Pulmonary artery endothelial cell (primary cell): ENCODE measurements around the gene SULT2B1. TPM values are rescaled to one million over a fixed set of nuclear protein-coding genes. Genes with fewer than 3 reads are reported as not detected.
"Not testable (repeated sequence)": the region's sequence is repeated elsewhere in the genome, so short reads cannot be mapped to it uniquely, and the experiment has no call there.

Experiments used
- DNase-seq: peaks from one replicate; pipeline ENCODE4 v3.0.0-alpha.2; 2011; ENCODE audit warnings: low read depth, low spot score
- total RNA-seq: library from RNA; depleted of rRNA; stranded (reverse); fragments of >200 nt; gene quantifications from 2 replicates; pipeline ENCODE4 v1.2.3, GENCODE V29; 2014

SULT2B1 gene
- total RNA-seq, 1 donor from 2014 or later: not detected

DNA sequence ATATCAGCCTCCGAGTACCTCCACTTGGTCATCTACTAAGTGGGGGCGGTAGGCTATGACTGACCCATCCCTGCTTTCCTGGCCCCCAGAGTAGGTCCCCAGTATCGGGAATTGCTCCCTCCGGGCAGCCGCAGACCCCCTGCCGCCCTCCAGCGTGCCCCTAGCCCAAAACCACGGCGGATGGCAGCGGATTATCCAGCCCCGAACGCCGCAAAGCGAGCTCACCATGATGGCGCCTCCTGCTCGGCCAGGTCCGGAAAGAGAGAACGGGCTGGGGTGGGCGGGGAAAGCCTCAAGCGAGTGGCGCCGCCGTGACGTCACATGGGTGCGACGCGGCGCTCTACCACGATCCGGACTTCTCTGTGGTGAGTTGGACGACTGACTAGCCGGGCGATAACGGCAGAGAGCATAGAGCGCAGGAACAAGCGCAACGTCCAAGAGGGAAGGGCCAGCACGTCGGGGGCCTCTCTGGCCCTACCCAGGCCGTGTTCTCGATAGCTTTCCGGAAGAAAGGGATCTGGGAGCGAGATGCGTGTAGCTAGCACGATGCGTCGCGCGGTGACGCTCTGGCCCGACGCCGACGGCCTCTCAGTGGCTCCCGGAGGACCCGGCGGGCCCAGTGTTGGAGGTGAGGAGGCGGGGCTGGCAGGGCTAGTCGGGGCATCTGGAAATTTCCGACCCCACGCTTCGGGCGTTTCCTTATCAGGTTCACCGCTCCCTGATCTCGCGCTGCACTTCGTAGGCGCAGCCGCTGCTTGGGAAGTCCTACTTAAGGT is 67.1 kb downstream of the SULT2B1 start, which contains the start of the genes RPL18 and SPHK2:
Gene RPL18, minus strand, starts transcription at position 263 of the 776 bp plus-strand sequence. Its CDS starts 35 bp downstream, at position 228.
Gene SPHK2, plus strand, starts transcription at position 591 of the 776 bp plus-strand sequence. CDS start 1,009 bp downstream, outside the sequence.
- DNase-seq: peak; percentile 100

DNA sequence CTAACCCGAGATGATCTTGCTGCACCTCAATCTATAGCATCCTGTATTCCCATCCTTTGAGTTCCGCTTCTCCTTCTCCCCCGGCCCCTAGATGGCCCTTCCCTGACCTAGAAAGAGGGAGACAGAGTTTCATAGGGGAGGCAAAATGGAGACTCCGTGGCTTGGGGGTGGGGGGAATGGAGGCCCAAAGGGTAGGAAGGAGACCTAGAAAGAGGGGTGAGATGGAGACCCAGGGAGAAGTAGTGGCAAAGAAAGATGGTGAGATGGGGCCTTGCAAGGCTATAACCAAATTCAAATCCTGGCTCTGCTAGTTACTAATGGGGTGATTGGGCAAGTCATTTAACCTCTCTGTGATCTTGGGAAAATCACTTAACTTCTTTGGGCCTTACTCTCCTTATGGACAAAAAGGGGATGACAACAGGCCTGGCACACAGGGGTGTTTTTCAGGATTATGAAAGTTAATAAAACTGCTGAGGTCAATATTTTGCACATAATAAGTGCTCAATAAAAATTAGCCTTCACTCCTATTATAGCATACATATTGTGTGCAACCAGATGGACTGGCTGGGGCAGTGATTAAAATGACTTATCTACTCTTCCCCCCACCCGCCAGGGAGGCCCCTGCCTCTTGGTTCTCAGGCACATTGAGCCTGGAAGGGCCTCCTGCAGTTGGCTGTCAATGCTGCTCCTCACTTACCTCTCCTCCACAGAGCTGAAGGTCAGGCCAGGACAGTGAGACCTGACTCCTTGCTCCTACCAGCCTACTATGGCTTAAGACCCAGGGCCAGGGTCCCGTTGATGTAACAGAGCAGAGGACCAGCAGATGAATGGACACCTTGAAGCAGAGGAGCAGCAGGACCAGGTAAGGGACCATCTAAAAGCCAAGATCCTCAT is 68.0 kb downstream of the SULT2B1 start:
- DNase-seq: no peak

DNA sequence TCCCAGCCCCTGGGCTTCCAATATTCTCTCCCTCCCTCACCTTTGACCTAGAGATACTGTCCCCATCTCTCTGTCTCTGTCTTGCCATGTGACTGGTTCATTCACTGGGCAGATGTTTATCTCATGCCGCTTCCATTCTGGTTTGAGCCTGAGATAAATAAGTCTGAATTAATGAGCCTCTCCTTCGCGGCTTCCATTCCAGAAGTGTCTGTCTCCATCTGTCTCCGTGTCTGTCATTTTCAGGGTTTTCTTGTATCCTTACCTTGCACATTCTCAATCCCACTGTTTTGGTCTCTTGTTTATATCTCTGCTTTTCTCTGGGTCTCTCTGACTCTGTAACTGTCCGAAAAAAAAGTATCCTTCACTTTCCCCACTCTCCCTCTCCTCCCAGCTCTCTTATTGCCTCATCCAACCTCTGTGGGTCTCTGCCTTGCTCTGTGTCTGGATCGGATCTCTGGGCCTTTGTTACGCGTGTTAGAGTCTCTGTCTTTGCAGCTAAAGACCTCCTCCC is 71.6 kb downstream of the SULT2B1 start:
- no peak for DNase-seq

DNA sequence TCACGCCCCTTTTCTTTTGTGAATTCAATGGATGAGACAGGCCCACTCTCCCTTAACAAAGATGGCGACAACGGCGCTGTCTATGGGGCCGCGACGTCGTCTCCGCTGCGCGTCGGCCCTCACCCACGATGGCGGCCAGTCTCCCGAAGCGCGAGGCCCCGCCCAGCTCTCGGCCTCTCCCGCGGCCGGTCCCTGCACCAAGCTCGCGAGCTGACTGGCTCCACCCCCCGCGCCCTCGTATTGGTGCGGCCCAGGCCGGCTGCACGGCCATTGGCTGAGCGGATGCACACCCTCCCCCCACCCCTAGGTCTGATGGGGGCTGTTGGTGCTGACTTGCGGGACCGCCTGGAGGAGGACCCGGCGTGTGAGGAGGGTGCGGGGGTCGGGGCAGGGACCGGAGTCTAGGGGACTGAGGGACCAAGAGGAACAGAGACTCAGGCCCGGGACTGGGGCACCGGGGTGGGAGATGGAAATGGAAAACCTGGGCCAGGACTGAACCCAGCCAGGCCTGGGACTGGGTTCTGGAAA is 72.2 kb downstream of the SULT2B1 start:
- peak; percentile 93 for DNase-seq

DNA sequence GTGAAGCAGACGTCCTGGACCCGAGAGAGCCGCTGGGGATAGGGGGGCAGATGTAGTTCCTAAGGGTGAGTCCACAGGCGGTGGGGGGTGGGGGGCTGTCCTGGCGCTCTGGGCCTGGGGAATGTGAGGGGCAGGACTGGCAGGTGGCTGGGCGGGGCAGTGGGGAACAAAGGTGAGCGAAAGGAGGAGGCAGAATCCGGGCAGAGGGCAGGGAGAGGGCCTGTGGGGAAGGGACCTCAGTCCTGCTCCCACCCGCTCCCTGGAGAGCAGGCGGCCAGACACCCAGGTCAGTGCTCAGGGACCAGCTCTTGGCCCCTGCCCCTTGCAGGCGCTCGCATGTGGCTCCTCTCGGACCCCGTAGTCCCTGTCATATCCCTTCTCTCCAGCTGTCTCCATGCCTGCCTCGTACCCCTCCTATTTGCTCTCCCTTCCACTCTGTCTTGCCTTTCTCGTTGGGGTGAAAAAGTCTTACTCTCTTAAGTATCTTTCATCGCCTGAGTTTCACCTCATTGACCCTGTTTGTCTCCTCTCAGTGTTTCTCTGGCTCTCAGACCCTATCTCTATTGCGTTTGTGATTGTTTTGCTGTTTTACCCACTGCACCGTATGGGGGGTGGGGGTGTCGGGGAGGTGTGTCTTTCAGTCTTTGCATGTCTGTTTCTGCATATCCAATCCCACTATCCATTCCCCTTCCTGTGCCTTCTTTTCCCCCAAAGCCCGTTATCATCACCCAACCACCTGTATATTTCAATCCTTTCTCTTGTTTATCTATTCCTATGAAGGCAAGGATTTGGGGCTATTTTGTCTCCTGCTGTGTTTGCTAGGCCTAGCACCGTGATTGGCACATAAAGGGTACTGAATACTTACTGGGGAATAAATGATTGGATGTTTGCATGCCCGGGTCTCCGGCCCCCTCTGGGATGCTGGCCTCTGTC is 73.1 kb downstream of the SULT2B1 start:
- no peak for DNase-seq

DNA sequence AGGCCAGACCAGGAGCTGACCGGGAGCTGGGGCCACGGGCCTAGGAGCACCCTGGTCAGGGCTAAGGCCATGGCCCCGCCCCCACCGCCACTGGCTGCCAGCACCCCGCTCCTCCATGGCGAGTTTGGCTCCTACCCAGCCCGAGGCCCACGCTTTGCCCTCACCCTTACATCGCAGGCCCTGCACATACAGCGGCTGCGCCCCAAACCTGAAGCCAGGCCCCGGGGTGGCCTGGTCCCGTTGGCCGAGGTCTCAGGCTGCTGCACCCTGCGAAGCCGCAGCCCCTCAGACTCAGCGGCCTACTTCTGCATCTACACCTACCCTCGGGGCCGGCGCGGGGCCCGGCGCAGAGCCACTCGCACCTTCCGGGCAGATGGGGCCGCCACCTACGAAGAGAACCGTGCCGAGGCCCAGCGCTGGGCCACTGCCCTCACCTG is 73.9 kb downstream of the SULT2B1 start:
- no peak for DNase-seq

DNA sequence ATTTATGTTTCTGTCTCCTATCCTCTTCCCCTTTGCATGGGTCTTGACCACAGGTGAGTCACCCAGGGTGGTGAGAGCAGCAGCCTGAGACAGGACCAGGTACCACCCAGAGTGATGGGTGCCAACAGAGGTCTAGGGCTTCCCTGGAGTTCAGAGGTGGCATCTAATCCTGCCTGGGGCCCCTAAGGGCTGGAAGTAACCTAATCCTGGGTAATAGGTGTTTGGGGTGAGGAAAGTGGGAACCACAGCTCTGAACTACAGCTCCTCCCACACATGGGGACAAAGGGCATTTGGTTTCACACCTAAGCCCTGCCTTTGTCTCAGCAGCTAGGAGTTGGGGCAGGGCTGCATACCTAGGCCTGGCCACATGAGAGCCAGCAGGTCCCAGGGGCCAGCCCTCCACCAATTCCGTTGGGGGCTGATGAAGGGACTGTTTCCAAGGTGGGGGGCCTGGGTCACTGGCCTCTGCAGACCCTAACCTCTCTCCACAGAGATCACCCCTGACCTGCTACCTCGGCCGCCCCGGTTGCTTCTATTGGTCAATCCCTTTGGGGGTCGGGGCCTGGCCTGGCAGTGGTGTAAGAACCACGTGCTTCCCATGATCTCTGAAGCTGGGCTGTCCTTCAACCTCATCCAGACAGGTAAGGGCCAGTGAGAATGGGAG is 75.4 kb downstream of the SULT2B1 start:
- DNase-seq: no peak

DNA sequence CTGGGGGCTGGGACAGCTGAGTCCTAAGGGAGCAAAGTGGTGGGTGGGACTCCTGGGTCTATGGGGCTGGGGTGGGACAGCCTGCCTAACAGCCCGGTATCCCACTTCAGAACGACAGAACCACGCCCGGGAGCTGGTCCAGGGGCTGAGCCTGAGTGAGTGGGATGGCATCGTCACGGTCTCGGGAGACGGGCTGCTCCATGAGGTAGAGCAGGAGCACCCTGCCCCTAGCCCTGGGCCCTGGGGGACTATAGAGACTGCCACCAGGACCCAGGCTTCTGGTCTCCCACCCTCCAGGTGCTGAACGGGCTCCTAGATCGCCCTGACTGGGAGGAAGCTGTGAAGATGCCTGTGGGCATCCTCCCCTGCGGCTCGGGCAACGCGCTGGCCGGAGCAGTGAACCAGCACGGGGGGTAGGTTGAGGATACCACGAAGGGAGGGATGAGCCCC is 75.9 kb downstream of the SULT2B1 start:
- DNase-seq: no peak

DNA sequence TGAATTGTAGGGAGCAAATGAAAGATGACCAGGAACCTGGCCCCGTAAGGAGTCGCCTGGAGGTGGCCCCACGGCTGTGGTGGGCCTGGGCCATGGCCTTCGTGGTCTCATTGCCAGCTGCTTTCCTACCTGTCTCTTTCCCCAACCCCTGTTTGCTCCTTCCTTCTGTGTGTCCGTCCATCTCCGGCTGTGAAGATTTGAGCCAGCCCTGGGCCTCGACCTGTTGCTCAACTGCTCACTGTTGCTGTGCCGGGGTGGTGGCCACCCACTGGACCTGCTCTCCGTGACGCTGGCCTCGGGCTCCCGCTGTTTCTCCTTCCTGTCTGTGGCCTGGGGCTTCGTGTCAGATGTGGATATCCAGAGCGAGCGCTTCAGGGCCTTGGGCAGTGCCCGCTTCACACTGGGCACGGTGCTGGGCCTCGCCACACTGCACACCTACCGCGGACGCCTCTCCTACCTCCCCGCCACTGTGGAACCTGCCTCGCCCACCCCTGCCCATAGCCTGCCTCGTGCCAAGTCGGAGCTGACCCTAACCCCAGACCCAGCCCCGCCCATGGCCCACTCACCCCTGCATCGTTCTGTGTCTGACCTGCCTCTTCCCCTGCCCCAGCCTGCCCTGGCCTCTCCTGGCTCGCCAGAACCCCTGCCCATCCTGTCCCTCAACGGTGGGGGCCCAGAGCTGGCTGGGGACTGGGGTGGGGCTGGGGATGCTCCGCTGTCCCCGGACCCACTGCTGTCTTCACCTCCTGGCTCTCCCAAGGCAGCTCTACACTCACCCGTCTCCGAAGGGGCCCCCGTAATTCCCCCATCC is 76.7 kb downstream of the SULT2B1 start:
- no peak for DNase-seq

DNA sequence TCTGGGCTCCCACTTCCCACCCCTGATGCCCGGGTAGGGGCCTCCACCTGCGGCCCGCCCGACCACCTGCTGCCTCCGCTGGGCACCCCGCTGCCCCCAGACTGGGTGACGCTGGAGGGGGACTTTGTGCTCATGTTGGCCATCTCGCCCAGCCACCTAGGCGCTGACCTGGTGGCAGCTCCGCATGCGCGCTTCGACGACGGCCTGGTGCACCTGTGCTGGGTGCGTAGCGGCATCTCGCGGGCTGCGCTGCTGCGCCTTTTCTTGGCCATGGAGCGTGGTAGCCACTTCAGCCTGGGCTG is 77.3 kb downstream of the SULT2B1 start:
- DNase-seq: no peak

DNA sequence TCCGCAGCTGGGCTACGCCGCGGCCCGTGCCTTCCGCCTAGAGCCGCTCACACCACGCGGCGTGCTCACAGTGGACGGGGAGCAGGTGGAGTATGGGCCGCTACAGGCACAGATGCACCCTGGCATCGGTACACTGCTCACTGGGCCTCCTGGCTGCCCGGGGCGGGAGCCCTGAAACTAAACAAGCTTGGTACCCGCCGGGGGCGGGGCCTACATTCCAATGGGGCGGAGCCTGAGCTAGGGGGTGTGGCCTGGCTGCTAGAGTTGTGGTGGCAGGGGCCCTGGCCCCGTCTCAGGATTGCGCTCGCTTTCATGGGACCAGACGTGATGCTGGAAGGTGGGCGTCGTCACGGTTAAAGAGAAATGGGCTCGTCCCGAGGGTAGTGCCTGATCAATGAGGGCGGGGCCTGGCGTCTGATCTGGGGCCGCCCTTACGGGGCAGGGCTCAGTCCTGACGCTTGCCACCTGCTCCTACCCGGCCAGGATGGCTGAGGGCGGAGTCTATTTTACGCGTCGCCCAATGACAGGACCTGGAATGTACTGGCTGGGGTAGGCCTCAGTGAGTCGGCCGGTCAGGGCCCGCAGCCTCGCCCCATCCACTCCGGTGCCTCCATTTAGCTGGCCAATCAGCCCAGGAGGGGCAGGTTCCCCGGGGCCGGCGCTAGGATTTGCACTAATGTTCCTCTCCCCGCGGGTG is 77.8 kb downstream of the SULT2B1 start:
- DNase-seq: no peak

DNA sequence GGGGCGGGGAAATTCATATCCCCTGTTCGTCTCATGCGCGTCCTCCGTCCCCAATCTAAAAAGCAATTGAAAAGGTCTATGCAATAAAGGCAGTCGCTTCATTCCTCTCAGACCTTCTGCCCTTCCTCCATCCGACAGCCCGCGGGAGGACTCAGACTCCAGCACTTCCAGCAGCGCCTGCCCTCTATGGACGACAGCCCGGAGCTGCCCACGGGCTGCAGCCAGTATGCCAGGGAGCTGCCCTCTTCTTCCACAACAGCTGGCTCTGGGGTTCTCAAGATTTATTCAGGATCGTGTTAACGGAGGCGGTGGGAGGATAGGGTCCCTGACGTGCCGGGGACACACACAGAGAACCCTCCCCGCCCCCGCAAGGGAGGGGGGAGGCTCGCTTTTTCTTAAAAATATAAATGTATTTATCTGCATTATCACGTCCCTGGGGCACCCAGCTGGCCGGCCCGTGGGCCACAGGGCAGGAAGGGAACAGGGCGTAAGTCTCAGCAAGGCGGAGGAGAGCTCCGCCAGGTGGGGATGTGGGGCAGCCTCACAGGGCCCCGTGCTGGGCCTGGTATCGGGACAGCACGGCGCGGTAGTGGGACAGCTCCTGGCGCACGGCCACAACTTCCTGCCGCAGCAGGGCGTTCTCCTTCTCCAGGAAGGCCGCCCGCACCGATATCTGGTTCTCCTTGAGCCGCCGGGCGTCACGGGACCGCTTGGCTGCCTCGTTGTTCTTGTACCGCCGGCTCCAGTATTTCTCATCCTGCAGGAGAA is 78.5 kb downstream of the SULT2B1 start:
- DNase-seq: no peak

DNA sequence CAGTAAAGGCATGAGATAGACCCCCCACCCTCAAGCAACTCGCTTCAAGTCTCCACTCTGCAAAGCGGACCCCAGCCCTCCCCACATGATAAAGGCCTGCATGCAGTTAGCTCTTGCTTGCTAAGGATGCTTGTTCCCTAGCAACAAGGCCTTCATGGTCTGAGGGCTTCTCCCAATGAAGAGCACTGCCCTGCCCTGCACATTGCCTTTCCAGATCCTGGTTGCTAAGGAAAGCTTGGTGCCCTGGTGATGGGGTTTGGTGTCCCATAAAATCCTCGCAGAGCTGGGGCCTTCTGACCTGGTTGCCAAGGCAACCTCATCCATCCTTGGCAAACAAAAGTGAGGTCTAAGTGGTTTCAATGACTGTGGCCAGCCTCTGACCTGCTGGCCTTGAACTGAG is 79.3 kb downstream of the SULT2B1 start:
- no peak for DNase-seq

DNA sequence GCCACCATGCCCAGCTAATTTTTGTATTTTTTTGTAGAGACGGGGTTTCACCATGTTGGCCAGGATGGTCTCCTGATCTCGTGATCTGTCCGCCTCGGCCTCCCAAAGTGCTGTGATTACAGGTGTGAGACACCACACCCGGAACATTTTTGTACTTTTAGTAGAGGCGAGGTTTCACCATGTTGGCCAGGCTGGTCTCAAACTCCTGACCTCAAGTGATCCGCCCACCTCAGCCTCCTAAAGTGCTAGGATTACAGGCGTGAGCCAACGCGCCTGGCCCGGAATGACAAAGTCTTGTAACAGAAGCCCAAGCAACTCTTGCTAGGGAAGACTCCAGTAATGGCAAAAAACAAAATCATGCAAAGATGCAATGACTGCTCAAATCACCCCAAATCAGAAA is 80.3 kb downstream of the SULT2B1 start:
- not testable (repeated sequence) for DNase-seq

DNA sequence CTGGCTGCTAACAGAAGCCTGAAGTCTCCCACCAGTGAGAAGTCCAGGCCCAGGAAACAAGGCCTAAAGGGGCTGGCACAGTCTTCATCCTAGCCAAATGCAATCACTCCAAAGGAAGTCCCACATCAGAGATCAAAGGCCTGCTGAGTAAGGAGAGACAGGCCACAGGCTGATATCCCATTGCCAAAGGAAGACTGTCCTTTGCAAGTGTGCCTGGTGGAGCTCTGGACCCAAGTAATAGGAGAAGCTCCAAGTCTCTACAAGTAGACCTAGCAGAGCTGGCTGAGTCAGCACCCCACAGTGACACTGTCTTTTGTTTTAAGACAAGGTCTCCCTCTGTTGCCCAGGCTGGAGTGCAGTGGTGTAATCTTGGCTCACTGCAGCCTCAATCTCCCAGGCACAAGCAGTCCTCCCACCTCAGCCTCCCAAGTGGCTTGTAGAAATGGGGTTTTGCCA is 80.7 kb downstream of the SULT2B1 start:
- no peak for DNase-seq

DNA sequence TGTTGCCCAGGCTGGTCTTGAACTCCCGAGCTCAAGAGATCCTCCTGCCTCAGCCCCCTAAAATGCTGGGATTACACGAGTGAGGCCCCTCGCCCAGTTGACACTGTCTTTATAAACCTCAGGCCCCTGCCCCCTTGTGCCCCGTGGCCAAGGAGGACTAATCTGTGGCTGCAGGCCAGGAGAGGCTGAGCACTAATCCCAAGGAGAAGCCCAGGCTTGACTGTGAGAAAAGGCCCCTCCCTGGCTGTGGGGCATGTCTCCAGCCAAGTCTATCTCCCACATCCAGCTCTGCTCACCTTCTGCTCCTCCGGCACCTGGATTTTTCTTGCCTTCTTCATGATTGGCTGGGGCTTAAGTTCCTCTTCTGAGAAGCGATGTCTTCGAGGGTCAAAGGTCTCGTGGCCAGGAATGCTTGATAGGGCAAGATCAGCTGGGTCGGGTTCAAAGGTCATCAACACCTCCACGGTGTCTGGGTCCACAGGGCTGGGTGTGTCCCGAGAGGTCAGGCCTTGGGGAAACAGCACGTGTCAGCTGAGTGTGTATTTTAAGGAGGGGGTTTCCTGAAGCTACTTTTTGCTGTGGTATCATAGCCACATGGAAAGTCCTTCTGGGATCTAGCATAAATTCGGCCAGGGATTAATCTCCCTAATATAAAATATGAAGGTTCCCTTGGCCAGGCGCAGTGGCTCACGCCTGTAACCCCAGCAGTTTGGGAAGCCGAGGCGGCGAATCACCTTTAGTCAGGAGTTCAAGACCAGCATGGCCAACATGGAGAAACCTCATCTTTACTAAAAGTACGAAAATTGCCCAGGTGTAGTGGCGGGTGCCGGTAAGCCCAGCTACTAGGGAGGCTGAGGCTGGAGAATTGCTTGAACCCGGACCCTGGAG is 81.4 kb downstream of the SULT2B1 start:
- DNase-seq: no peak

DNA sequence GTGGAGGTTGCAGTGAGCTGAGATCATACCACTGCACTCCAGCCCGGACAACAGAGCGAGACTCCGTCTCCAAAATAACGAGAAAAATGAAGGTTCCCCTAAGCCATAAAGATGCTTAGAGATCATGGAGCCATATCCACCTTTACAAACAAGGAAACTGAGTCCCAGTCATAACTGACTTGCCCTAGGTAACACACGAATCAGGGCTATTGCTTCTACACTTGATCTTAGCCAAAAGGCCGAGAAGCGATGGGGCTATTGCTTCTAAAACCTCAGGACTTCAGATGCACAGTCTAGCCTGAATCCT is 82.0 kb downstream of the SULT2B1 start:
- DNase-seq: no peak
